Endothelial cell of umbilical vein (primary cell): Measurements from ENCODE around the gene HCFC2. TPM values are rescaled to one million over a fixed set of nuclear protein-coding genes. Genes with fewer than 3 reads are reported as not detected.

Experiments
- BruUV-seq: library from RNA; stranded (reverse); fragments of 400-500 nt; replicated peaks from 2 replicates; lab custom pipeline; 2021; lab: Mats Ljungman, UMichigan
- CTCF ChIA-PET: fragments of 300-600, 350-600 bp; sonication (Branson Sonifier 250); formaldehyde crosslinking; loops from one replicate; lab custom pipeline; 2021; ENCODE audit warnings: antibody characterized with exemption, inconsistent platforms; lab: Charles Lee
- POLR2A ChIA-PET: fragments of 300-600, 350-600 bp; sonication (Branson Sonifier 250); formaldehyde crosslinking; loops from one replicate; lab custom pipeline; 2021; ENCODE audit warnings: antibody characterized with exemption, inconsistent platforms; lab: Charles Lee
- DNase-seq: peaks from one replicate; pipeline ENCODE4 v3.0.0-alpha.2; 2011; ENCODE audit warnings: low read depth, low spot score
- FAIRE-seq: peaks from 2 replicates; lab custom pipeline; 2011; peaks lifted over from hg19 to GRCh38; lab: Jason Lieb, UNC
- H2AFZ ChIP-seq: 2 replicates; pipeline ENCODE4 v1.6.0; 2012; ENCODE audit warnings: low read depth, low read length, control low read depth, inconsistent platforms
- H3K27ac ChIP-seq: 2 replicates; pipeline ENCODE4 v1.5.1; 2011; ENCODE audit warnings: low read depth, mild to moderate bottlenecking, control low read depth, low read length, moderate library complexity; ENCODE audit not compliant: insufficient read depth
- H3K27me3 ChIP-seq, 2 experiments: 2 replicates each; pipeline versions ENCODE4 v1.6.0 to v1.6.1; 2011; ENCODE audit warnings: low read length in 2 of 2, mixed read lengths in 1 of 2; ENCODE audit not compliant: control insufficient read depth in 2 of 2, insufficient read depth in 2 of 2
- H3K36me3 ChIP-seq, 2 experiments: 2 replicates in 1 of 2; 3 replicates in 1 of 2; pipeline ENCODE4 v1.5.1; 2011; ENCODE audit warnings: low read length in 2 of 2, mild to moderate bottlenecking in 1 of 2, moderate library complexity in 1 of 2; ENCODE audit not compliant: control insufficient read depth in 2 of 2, insufficient read depth in 2 of 2; ENCODE audit errors: extremely low read depth in 1 of 2
- H3K4me1 ChIP-seq: 3 replicates; pipeline ENCODE4 v1.5.1; 2011; ENCODE audit warnings: mild to moderate bottlenecking, low read length; ENCODE audit not compliant: control insufficient read depth, insufficient read depth; ENCODE audit errors: extremely low read depth
- H3K4me2 ChIP-seq: 2 replicates; pipeline ENCODE4 v1.6.1; 2011; ENCODE audit warnings: low read length, control low read depth, mixed read lengths; ENCODE audit not compliant: insufficient read depth
- H3K4me3 ChIP-seq, 3 experiments: fragments of 200-600 bp in 1 of 3; sonication (generic), shearing (Covaris generic) in 1 of 3; replicated peaks in 1 of 3; 2 replicates each; pipeline ENCODE4 v1.5.1; 2011 to 2016; ENCODE audit warnings: control low read depth in 3 of 3, low read length in 3 of 3, mild to moderate bottlenecking in 2 of 3, inconsistent platforms in 1 of 3, low read depth in 1 of 3, moderate library complexity in 1 of 3; ENCODE audit not compliant: insufficient read depth in 1 of 3
- H3K79me2 ChIP-seq: 2 replicates; pipeline ENCODE4 v1.6.0; 2012; ENCODE audit warnings: low read length, inconsistent platforms; ENCODE audit not compliant: control insufficient read depth, insufficient read depth
- H3K9ac ChIP-seq: replicated peaks from 2 replicates; pipeline ENCODE3; 2011; ENCODE audit warnings: low read length, control low read depth; ENCODE audit not compliant: insufficient read depth; ENCODE audit errors: extremely low read depth
- H3K9me1 ChIP-seq: replicated peaks from 3 replicates; pipeline ENCODE4 v1.6.0; 2011; ENCODE audit warnings: mild to moderate bottlenecking, low read length; ENCODE audit not compliant: control insufficient read depth, insufficient read depth; ENCODE audit errors: extremely low read depth
- H3K9me3 ChIP-seq: replicated peaks from 2 replicates; pipeline ENCODE4 v1.5.1; 2012; ENCODE audit warnings: low read length, inconsistent platforms; ENCODE audit not compliant: control insufficient read depth, insufficient read depth
- H4K20me1 ChIP-seq: replicated peaks from 2 replicates; pipeline ENCODE3; 2011; ENCODE audit warnings: mild to moderate bottlenecking, low read length; ENCODE audit not compliant: control insufficient read depth, insufficient read depth; ENCODE audit errors: extremely low read depth
- GATA2 ChIP-seq: IDR thresholded peaks from 2 replicates; pipeline ENCODE4 v1.7.0; 2011; ENCODE audit warnings: low read depth, mild to moderate bottlenecking, moderate library complexity, mixed read lengths, low read length; ENCODE audit not compliant: insufficient read length, insufficient read depth
- JUN ChIP-seq: IDR thresholded peaks from 2 replicates; pipeline ENCODE4 v1.6.1; 2011; ENCODE audit warnings: borderline replicate concordance, low read depth; ENCODE audit not compliant: insufficient read length, insufficient read depth
- MYC ChIP-seq: IDR thresholded peaks from one replicate; pipeline ENCODE4 v1.6.1; 2011; ENCODE audit warnings: mild to moderate bottlenecking, low read depth, low read length
- dilution Hi-C: fragments of 300-500 bp; cut with MboI; formaldehyde crosslinking; loops from one replicate; pipeline ENCODE4 v1.15.0; 2019; ENCODE audit warnings: low sequenced_read_pairs; ENCODE audit not compliant: extremely low pct_ligation_motif_present
- intact Hi-C: fragments of 100-400 bp; cut with micrococcal nuclease; formaldehyde crosslinking; loops from one replicate; pipeline ENCODE4 v1.10.0; 2022
- polyA plus RNA-seq, 4 experiments: library from polyadenylated mRNA; depleted of rRNA in 3 of 4; stranded (reverse) in 3 of 4; unstranded in 1 of 4; fragments of >200 nt; gene quantifications; 2 replicates each; pipeline versions ENCODE4 v1.2.1 to v1.2.3, GENCODE V29; 2011 to 2012; ENCODE audit warnings: missing spikeins in 1 of 4
- small RNA-seq: library from RNA; depleted of rRNA; stranded (forward); fragments of <200 nt; gene quantifications from one replicate; pipeline ENCODE3, GENCODE V24; 2012; ENCODE audit warnings: low replicate concordance, low read depth; ENCODE audit not compliant: insufficient read depth, insufficient read length
- total RNA-seq: library from RNA; stranded (reverse); gene quantifications from 2 replicates; pipeline ENCODE4 v1.2.3, GENCODE V29; 2021

The HCFC2 gene
- total and polyA plus RNA-seq, 2 donors (not counting 3 experiments of a cell fraction or from before 2014, with no cell fraction given) = 6.0 to 15.6 TPM

- intact Hi-C loops = no loop called here
- no peak overlapping the region for H3K9ac ChIP-seq
- no peaks in the 10 kb centered on the region for H3K36me3 ChIP-seq
- no peaks in the 10 kb centered on the region for H3K4me1 ChIP-seq
- H3K4me2 ChIP-seq = no peak overlapping the region
- H3K4me3 ChIP-seq = no peak overlapping the region
- POLR2A ChIA-PET = no interaction called here
- H4K20me1 ChIP-seq = no peaks in the 10 kb centered on the region
- FAIRE-seq = no peak
- TF ChIP-seq GATA2 = no peak
- no peak for TF ChIP-seq MYC
- no peak for TF ChIP-seq JUN
- no peak overlapping the region for H2AFZ ChIP-seq
- BruUV-seq = no TSS peak
- H3K27me3 ChIP-seq = peaks cover 6 to 11% of the 10 kb centered on the region in 2 experiments
- H3K27ac ChIP-seq = no peak overlapping the region
- DNase-seq = no peak
- dilution Hi-C loops = no loop called here
- no peaks in the 10 kb centered on the region for H3K9me1 ChIP-seq
- CTCF ChIA-PET = no interaction called here
- no peaks in the 10 kb centered on the region for H3K9me3 ChIP-seq
- H3K79me2 ChIP-seq = no peaks in the 10 kb centered on the region
Observed at GRCh38 chr12:104154806-104155205, 90.5 kb downstream of the HCFC2 start.

Small RNA genes within 50 kb of the gene (small RNA-seq; reads per million reads assigned to genes)
- gene RNA5SP370 = not detected

Other genes with a start within 250 kb of the HCFC2 start
- gene NT5DC3, start 223.3 kb upstream of the HCFC2 start, total RNA-seq = 6.4 and 6.7 TPM in 2 replicates
- 1.2 and 1.5 TPM in 2 replicates for gene NT5DC3, start 223.3 kb upstream of the HCFC2 start, polyA plus RNA-seq
- 1,253 and 1,310 TPM in 2 replicates for gene HSP90B1, start 134.1 kb upstream of the HCFC2 start, total RNA-seq
- gene HSP90B1, start 134.1 kb upstream of the HCFC2 start, polyA plus RNA-seq = 188 and 310 TPM in 2 replicates
- gene TDG, start 98.7 kb upstream of the HCFC2 start, total RNA-seq = 35.1 and 36.8 TPM in 2 replicates
- gene TDG, start 98.7 kb upstream of the HCFC2 start, polyA plus RNA-seq = 13.8 and 17.6 TPM in 2 replicates
- gene GLT8D2, start 14.3 kb upstream of the HCFC2 start, total RNA-seq = 1.5 and 1.7 TPM in 2 replicates
- gene GLT8D2, start 14.3 kb upstream of the HCFC2 start, polyA plus RNA-seq = 2.4 and 2.6 TPM in 2 replicates
- gene NFYB, start 73.7 kb downstream of the HCFC2 start, total RNA-seq = 18.9 and 23.3 TPM in 2 replicates
- 9.7 and 10.2 TPM in 2 replicates for gene NFYB, start 73.7 kb downstream of the HCFC2 start, polyA plus RNA-seq
- 465 and 566 TPM in 2 replicates for gene TXNRD1, start 151.2 kb downstream of the HCFC2 start, total RNA-seq
- gene TXNRD1, start 151.2 kb downstream of the HCFC2 start, polyA plus RNA-seq = 278 and 309 TPM in 2 replicates
- 12.7 and 14.5 TPM in 2 replicates for gene EID3, start 239.2 kb downstream of the HCFC2 start, total RNA-seq
- gene EID3, start 239.2 kb downstream of the HCFC2 start, polyA plus RNA-seq = 1.2 and 1.5 TPM in 2 replicates